ENCODE results near the gene LECT2. TPM values are rescaled to one million over a fixed set of nuclear protein-coding genes. Genes with fewer than 3 reads are reported as not detected.

The LECT2 gene
- total RNA-seq, 4 donors from 2014 or later, result not detected

GRCh38 chr5:135971701-135972100 lies 16.9 kb upstream of the LECT2 start:
- H3K9me3 ChIP-seq, result no peaks in the 10 kb centered on the region
- H3K27ac ChIP-seq, result no peak overlapping the region
- ATAC-seq (no peak), DNase-seq (no peak)
- no peaks in the 10 kb centered on the region for H3K36me3 ChIP-seq
- H3K27me3 ChIP-seq, result no peaks in the 10 kb centered on the region
- in situ Hi-C loops (cut with MboI; ENCODE audit: low sequenced_read_pairs in 4 of 4), result no loop called here
- TF ChIP-seq, protein P1, sequence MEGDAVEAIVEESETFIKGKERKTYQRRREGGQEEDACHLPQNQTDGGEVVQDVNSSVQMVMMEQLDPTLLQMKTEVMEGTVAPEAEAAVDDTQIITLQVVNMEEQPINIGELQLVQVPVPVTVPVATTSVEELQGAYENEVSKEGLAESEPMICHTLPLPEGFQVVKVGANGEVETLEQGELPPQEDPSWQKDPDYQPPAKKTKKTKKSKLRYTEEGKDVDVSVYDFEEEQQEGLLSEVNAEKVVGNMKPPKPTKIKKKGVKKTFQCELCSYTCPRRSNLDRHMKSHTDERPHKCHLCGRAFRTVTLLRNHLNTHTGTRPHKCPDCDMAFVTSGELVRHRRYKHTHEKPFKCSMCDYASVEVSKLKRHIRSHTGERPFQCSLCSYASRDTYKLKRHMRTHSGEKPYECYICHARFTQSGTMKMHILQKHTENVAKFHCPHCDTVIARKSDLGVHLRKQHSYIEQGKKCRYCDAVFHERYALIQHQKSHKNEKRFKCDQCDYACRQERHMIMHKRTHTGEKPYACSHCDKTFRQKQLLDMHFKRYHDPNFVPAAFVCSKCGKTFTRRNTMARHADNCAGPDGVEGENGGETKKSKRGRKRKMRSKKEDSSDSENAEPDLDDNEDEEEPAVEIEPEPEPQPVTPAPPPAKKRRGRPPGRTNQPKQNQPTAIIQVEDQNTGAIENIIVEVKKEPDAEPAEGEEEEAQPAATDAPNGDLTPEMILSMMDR (IDR thresholded peaks at IDR 0.05 in 4 of 5, conservative IDR thresholded peaks at IDR 0.05 in 1 of 5), result no peak
- TF ChIP-seq POLR2A (IDR thresholded peaks at IDR 0.05), result no peak
- intact Hi-C loops (cut with DNase I; ENCODE audit: low total_unique reads), result no loop called here
- H3K4me1 ChIP-seq, result peaks cover 0 to 4% of the 10 kb centered on the region in 2 donors
- no peak overlapping the region for H3K4me3 ChIP-seq

GRCh38 chr5:135966790-135967189 lies 12.0 kb upstream of the LECT2 start:
- in situ Hi-C loops (cut with MboI; ENCODE audit: low sequenced_read_pairs in 4 of 4), result no loop called here
- H3K27me3 ChIP-seq, result no peaks in the 10 kb centered on the region
- H3K27ac ChIP-seq, result no peak overlapping the region
- ATAC-seq, result no peak
- TF ChIP-seq, protein P1 (IDR thresholded peaks at IDR 0.05 in 4 of 5, conservative IDR thresholded peaks at IDR 0.05 in 1 of 5), result no peak
- TF ChIP-seq POLR2A (IDR thresholded peaks at IDR 0.05), result no peak
- H3K9me3 ChIP-seq, result no peaks in the 10 kb centered on the region
- intact Hi-C loops (cut with DNase I; ENCODE audit: low total_unique reads), result no loop called here
- H3K4me1 ChIP-seq, result no peaks in the 10 kb centered on the region
- H3K4me3 ChIP-seq, result no peak overlapping the region
- no peak for DNase-seq
- H3K36me3 ChIP-seq, result no peaks in the 10 kb centered on the region

DNA sequence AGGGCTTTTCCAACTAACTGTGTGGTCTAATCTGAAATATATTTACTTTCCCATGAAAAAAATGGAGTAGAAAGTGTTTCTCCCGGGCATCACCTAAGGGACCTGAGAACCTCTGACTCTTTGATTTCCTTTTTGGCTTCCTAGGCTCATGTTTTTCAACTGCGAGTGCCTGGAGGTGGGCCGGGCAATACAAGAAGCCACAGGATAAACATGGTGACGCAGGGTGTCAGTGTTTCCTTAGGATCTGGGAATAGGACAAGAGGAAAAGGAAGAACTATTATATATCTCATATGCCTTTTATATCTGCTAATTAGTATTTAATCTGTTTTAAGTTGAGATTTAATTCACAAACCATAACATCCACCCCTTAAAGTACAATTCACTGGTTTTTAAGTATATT lies 11.4 kb upstream of the LECT2 start:
- no peak overlapping the region for H3K27ac ChIP-seq
- no peak overlapping the region for H3K4me3 ChIP-seq
- no peaks in the 10 kb centered on the region for H3K4me1 ChIP-seq
- ATAC-seq, result no peak
- H3K27me3 ChIP-seq, result no peaks in the 10 kb centered on the region
- in situ Hi-C loops (cut with MboI; ENCODE audit: low sequenced_read_pairs in 4 of 4), result no loop called here
- TF ChIP-seq, protein P1 (IDR thresholded peaks at IDR 0.05 in 4 of 5, conservative IDR thresholded peaks at IDR 0.05 in 1 of 5), result no peak
- TF ChIP-seq POLR2A (IDR thresholded peaks at IDR 0.05), result no peak
- intact Hi-C loops (cut with DNase I; ENCODE audit: low total_unique reads), result no loop called here
- no peaks in the 10 kb centered on the region for H3K36me3 ChIP-seq
- no peak for DNase-seq
- H3K9me3 ChIP-seq, result no peaks in the 10 kb centered on the region

GRCh38 chr5:135965504-135965903 lies 10.7 kb upstream of the LECT2 start:
- Histone ChIP-seq H3K27ac (no peak overlapping the region), H3K36me3 (no peaks in the 10 kb centered on the region), H3K27me3 (no peaks in the 10 kb centered on the region), H3K9me3 (no peaks in the 10 kb centered on the region), H3K4me3 (no peak overlapping the region), H3K4me1 (no peaks in the 10 kb centered on the region)
- ATAC-seq (no peak), DNase-seq (no peak)
- intact Hi-C loops (cut with DNase I; ENCODE audit: low total_unique reads), result no loop called here
- TF ChIP-seq, protein P1 (IDR thresholded peaks at IDR 0.05 in 4 of 5, conservative IDR thresholded peaks at IDR 0.05 in 1 of 5), result no peak
- in situ Hi-C loops (cut with MboI; ENCODE audit: low sequenced_read_pairs in 4 of 4), result no loop called here

GRCh38 chr5:135964670-135965320 lies 10.0 kb upstream of the LECT2 start:
- in situ Hi-C loops (cut with MboI; ENCODE audit: low sequenced_read_pairs in 4 of 4), result no loop called here
- no peak for TF ChIP-seq POLR2A (IDR thresholded peaks at IDR 0.05)
- TF ChIP-seq, protein P1 (IDR thresholded peaks at IDR 0.05 in 4 of 5, conservative IDR thresholded peaks at IDR 0.05 in 1 of 5), result no peak
- Histone ChIP-seq H3K27ac (no peak overlapping the region), H3K4me1 (no peaks in the 10 kb centered on the region), H3K36me3 (no peaks in the 10 kb centered on the region), H3K4me3 (no peak overlapping the region), H3K9me3 (no peaks in the 10 kb centered on the region), H3K27me3 (no peaks in the 10 kb centered on the region)
- ATAC-seq (no peak), DNase-seq (no peak)
- intact Hi-C loops (cut with DNase I; ENCODE audit: low total_unique reads), result no loop called here
